Glutamatergic neuron (in vitro differentiated cells): Measurements from ENCODE around the gene CACNG7. TPM values are rescaled to one million over a fixed set of nuclear protein-coding genes. Genes with fewer than 3 reads are reported as not detected.

Experiments
- DNase-seq: peaks from one replicate; pipeline ENCODE4 v3.0.0; 2022
- H3K27ac Mint-ChIP-seq: one replicate; pipeline ENCODE4 v1.8.0; 2020; ENCODE audit warnings: mild to moderate bottlenecking, mixed read lengths, inconsistent platforms; ENCODE audit not compliant: unreplicated experiment
- H3K27me3 Mint-ChIP-seq: one replicate; pipeline ENCODE4 v1.8.0; 2020; ENCODE audit warnings: mild to moderate bottlenecking, moderate library complexity, mixed read lengths, inconsistent platforms; ENCODE audit not compliant: unreplicated experiment
- H3K36me3 Mint-ChIP-seq: one replicate; pipeline ENCODE4 v1.8.0; 2020; ENCODE audit warnings: mild to moderate bottlenecking, mixed read lengths, inconsistent platforms; ENCODE audit not compliant: unreplicated experiment
- H3K4me1 Mint-ChIP-seq: one replicate; pipeline ENCODE4 v1.8.0; 2020; ENCODE audit warnings: mild to moderate bottlenecking, low read depth, mixed read lengths, inconsistent platforms; ENCODE audit not compliant: unreplicated experiment
- H3K4me3 Mint-ChIP-seq: one replicate; pipeline ENCODE4 v1.8.0; 2020; ENCODE audit warnings: mild to moderate bottlenecking, mixed read lengths, inconsistent platforms; ENCODE audit not compliant: unreplicated experiment
- H3K9me3 Mint-ChIP-seq: one replicate; pipeline ENCODE4 v1.8.0; 2020; ENCODE audit warnings: mild to moderate bottlenecking, moderate library complexity, mixed read lengths, inconsistent platforms; ENCODE audit not compliant: unreplicated experiment
- total RNA-seq: library from RNA; stranded (reverse); fragmentation: NEBNext Ultra II Directional; extraction: Animal tissue kit (Norgen Biotek cat#: 25700); gene quantifications from one replicate; pipeline ENCODE4 v1.2.1, GENCODE V29; 2021; ENCODE audit not compliant: unreplicated experiment
- TF ChIP-seq, protein P1 (sequence below): fragments of 200-600 bp; sonication (generic); IDR thresholded peaks from one replicate; pipeline ENCODE4 v1.5.0; 2021; ENCODE audit not compliant: partially characterized antibody, unreplicated experiment

The CACNG7 gene
- total RNA-seq, 1 donor from 2014 or later, result 60.4 TPM

DNA sequence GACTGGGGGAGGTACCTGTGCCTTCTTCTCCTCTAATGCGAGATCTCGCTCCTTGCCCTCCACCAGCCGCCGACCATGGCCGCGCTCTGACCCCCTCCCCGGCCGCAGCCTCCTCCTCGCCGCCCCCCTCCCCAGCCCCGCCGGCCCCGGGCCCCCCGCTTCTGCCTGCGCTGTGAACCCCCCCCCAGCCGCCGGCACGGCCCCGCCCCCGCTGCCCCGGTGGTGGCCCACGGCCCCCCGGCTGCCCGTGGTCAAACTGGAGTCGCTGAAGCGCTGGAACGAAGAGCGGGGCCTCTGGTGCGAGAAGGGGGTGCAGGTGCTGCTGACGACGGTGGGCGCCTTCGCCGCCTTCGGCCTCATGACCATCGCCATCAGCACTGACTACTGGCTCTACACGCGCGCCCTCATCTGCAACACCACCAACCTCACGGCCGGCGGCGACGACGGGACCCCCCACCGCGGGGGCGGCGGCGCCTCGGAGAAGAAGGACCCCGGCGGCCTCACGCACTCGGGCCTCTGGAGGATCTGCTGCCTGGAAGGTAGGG, 53.9 kb downstream of the CACNG7 start, which contains the start of gene CACNG8:
CACNG8 (plus strand) TSS at position 51 of the 545 bp plus-strand sequence.
- peaks cover 5% of the 10 kb centered on the region for H3K36me3 Mint-ChIP-seq
- H3K9me3 Mint-ChIP-seq, result peaks cover 14% of the 10 kb centered on the region
- peak within 1 kb of the TSS; percentile 66 for H3K4me3 Mint-ChIP-seq
- peaks cover 21% of the 10 kb centered on the region for H3K27me3 Mint-ChIP-seq
- H3K27ac Mint-ChIP-seq, result no peak within 1 kb of the TSS
- H3K4me1 Mint-ChIP-seq, result peaks cover 21% of the 10 kb centered on the region
- DNase-seq, result no peak
- TF ChIP-seq, protein P1, sequence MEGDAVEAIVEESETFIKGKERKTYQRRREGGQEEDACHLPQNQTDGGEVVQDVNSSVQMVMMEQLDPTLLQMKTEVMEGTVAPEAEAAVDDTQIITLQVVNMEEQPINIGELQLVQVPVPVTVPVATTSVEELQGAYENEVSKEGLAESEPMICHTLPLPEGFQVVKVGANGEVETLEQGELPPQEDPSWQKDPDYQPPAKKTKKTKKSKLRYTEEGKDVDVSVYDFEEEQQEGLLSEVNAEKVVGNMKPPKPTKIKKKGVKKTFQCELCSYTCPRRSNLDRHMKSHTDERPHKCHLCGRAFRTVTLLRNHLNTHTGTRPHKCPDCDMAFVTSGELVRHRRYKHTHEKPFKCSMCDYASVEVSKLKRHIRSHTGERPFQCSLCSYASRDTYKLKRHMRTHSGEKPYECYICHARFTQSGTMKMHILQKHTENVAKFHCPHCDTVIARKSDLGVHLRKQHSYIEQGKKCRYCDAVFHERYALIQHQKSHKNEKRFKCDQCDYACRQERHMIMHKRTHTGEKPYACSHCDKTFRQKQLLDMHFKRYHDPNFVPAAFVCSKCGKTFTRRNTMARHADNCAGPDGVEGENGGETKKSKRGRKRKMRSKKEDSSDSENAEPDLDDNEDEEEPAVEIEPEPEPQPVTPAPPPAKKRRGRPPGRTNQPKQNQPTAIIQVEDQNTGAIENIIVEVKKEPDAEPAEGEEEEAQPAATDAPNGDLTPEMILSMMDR, result no peak

DNA sequence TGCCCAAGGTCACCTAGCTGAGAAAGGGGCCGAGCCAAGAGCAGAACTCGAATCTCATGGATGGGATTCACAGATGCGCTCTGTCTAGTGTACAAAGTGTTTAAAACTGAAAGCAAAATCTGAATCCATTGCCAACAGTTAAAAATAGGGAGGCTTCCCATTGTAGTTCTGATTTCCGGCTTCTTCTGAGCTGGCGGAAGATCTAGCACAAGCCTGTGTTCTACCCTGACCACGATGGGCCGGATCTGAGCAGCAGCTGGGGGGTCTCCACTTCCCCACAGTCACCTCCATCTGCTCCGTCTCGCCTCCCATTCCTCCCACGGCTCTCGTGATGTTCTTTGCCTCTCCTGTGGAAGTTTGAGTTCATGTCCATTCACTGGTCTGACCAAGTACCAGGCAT, 56.0 kb downstream of the CACNG7 start:
- peaks cover 19% of the 10 kb centered on the region for H3K27me3 Mint-ChIP-seq
- peaks cover 5% of the 10 kb centered on the region for H3K36me3 Mint-ChIP-seq

GRCh38 chr19:53966931-53967330, 57.9 kb downstream of the CACNG7 start:
- Mint-ChIP-seq H3K36me3 (peaks cover 5% of the 10 kb centered on the region), H3K4me1 (peaks cover 2% of the 10 kb centered on the region), H3K9me3 (peaks cover 9% of the 10 kb centered on the region), H3K4me3 (no peak overlapping the region), H3K27me3 (peaks cover 12% of the 10 kb centered on the region), H3K27ac (no peak overlapping the region)
- DNase-seq, result no peak
- TF ChIP-seq, protein P1, result no peak

More for the DNA sequence above, 56.0 kb downstream of the CACNG7 start:
- H3K27ac Mint-ChIP-seq, result no peak overlapping the region
- TF ChIP-seq, protein P1, result no peak
- peaks cover 12% of the 10 kb centered on the region for H3K4me1 Mint-ChIP-seq
- no peak overlapping the region for H3K4me3 Mint-ChIP-seq
- peaks cover 12% of the 10 kb centered on the region for H3K9me3 Mint-ChIP-seq
- no peak for DNase-seq

GRCh38 chr19:53969366-53969765, 60.3 kb downstream of the CACNG7 start:
- peaks cover 3% of the 10 kb centered on the region for H3K36me3 Mint-ChIP-seq
- H3K9me3 Mint-ChIP-seq, result peaks cover 5% of the 10 kb centered on the region
- no peak overlapping the region for H3K27ac Mint-ChIP-seq
- DNase-seq, result no peak
- H3K27me3 Mint-ChIP-seq, result peaks cover 8% of the 10 kb centered on the region
- no peak overlapping the region for H3K4me3 Mint-ChIP-seq
- TF ChIP-seq, protein P1, result no peak
- peaks cover 2% of the 10 kb centered on the region for H3K4me1 Mint-ChIP-seq

DNA sequence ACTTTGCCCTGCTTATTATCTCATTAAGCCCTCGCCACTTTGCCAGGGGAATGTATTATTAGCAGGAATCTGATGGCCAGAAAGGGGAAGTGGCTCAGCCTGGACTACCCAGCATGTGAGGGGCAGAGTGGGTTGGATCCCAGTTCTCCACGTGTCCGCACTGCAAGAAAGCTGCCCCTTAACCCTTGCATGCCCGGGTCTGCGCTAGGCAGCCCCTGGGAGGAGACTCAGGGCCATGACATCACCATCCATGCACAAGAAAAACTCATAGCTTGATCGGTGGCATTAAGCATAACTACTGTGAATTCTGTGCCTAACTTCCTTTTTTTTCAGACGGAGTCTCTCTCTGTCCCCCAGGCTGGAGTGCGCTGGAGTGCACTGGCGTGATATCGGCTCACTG, 62.6 kb downstream of the CACNG7 start:
- Mint-ChIP-seq H3K36me3 (no peaks in the 10 kb centered on the region), H3K4me1 (no peaks in the 10 kb centered on the region), H3K27ac (no peak overlapping the region), H3K4me3 (no peak overlapping the region), H3K9me3 (no peaks in the 10 kb centered on the region), H3K27me3 (no peaks in the 10 kb centered on the region)
- TF ChIP-seq, protein P1, result no peak
- DNase-seq, result no peak
